Measurements from ENCODE around the gene APOBEC3F.

APOBEC3F gene

GRCh38 chr22:39098576-39098975 is 57.9 kb downstream of the APOBEC3F start:
- no peak for ATAC-seq
- no peak for TF ChIP-seq CSRNP3 (CRISPR knock-in tag; IDR thresholded peaks at IDR 0.05)
- TF ChIP-seq ZFP30 (CRISPR knock-in tag; IDR thresholded peaks at IDR 0.05), result no peak
- no peak for TF ChIP-seq ZC3H10 (CRISPR knock-in tag; IDR thresholded peaks at IDR 0.05)
- no peak for TF ChIP-seq OSR1 (CRISPR knock-in tag; IDR thresholded peaks at IDR 0.05)
- TF ChIP-seq, protein P1, sequence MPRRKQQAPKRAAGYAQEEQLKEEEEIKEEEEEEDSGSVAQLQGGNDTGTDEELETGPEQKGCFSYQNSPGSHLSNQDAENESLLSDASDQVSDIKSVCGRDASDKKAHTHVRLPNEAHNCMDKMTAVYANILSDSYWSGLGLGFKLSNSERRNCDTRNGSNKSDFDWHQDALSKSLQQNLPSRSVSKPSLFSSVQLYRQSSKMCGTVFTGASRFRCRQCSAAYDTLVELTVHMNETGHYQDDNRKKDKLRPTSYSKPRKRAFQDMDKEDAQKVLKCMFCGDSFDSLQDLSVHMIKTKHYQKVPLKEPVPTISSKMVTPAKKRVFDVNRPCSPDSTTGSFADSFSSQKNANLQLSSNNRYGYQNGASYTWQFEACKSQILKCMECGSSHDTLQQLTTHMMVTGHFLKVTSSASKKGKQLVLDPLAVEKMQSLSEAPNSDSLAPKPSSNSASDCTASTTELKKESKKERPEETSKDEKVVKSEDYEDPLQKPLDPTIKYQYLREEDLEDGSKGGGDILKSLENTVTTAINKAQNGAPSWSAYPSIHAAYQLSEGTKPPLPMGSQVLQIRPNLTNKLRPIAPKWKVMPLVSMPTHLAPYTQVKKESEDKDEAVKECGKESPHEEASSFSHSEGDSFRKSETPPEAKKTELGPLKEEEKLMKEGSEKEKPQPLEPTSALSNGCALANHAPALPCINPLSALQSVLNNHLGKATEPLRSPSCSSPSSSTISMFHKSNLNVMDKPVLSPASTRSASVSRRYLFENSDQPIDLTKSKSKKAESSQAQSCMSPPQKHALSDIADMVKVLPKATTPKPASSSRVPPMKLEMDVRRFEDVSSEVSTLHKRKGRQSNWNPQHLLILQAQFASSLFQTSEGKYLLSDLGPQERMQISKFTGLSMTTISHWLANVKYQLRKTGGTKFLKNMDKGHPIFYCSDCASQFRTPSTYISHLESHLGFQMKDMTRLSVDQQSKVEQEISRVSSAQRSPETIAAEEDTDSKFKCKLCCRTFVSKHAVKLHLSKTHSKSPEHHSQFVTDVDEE (CRISPR knock-in tag; IDR thresholded peaks at IDR 0.05), result no peak
- TF ChIP-seq ZNF8 (CRISPR knock-in tag; IDR thresholded peaks at IDR 0.05), result no peak
- TF ChIP-seq RARB (CRISPR knock-in tag; IDR thresholded peaks at IDR 0.05), result no peak
- TF ChIP-seq ZNF70 (CRISPR knock-in tag; IDR thresholded peaks at IDR 0.05), result no peak
- no peak for TF ChIP-seq SNAI2 (CRISPR knock-in tag; IDR thresholded peaks at IDR 0.05)

DNA sequence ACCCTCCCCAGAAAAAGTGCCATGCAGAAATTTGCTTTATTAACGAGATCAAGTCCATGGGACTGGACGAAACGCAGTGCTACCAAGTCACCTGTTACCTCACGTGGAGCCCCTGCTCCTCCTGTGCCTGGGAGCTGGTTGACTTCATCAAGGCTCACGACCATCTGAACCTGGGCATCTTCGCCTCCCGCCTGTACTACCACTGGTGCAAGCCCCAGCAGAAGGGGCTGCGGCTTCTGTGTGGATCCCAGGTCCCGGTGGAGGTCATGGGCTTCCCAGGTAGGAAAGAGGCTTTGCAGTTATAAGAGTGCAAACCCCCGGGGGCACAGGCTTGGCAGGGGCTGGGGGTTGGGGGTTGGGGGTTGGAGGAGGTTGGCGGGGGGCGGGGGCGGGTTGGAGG is 60.6 kb downstream of the APOBEC3F start:
- no peak for ATAC-seq
- TF ChIP-seq ESRRG (CRISPR knock-in tag; IDR thresholded peaks at IDR 0.05) (no peak), TCF4 (CRISPR knock-in tag; IDR thresholded peaks at IDR 0.05; ENCODE audit: borderline replicate concordance) (no peak), OSR1 (CRISPR knock-in tag; IDR thresholded peaks at IDR 0.05) (no peak), ARNTL (CRISPR knock-in tag; IDR thresholded peaks at IDR 0.05; ENCODE audit: borderline replicate concordance, low read depth) (no peak), CSDC2 (CRISPR knock-in tag; IDR thresholded peaks at IDR 0.05) (no peak), ZNF8 (CRISPR knock-in tag; IDR thresholded peaks at IDR 0.05) (no peak), ZNF70 (CRISPR knock-in tag; IDR thresholded peaks at IDR 0.05) (no peak), ZNF565 (CRISPR knock-in tag; conservative IDR thresholded peaks at IDR 0.05; ENCODE audit: low read depth) (no peak), CSRNP3 (CRISPR knock-in tag; IDR thresholded peaks at IDR 0.05) (no peak), TOX (CRISPR knock-in tag; IDR thresholded peaks at IDR 0.05; ENCODE audit: borderline replicate concordance) (no peak), ISL1 (CRISPR knock-in tag; IDR thresholded peaks at IDR 0.05) (no peak), ZFP30 (CRISPR knock-in tag; IDR thresholded peaks at IDR 0.05) (no peak), ZC3H10 (CRISPR knock-in tag; IDR thresholded peaks at IDR 0.05) (no peak), SNAI2 (CRISPR knock-in tag; IDR thresholded peaks at IDR 0.05) (no peak), PPARA (CRISPR knock-in tag; IDR thresholded peaks at IDR 0.05; ENCODE audit: borderline replicate concordance) (no peak), BACH2 (CRISPR knock-in tag; IDR thresholded peaks at IDR 0.05; ENCODE audit: borderline replicate concordance) (no peak)
- TF ChIP-seq, protein P1 (CRISPR knock-in tag; IDR thresholded peaks at IDR 0.05), result no peak
- TF ChIP-seq, protein P2, sequence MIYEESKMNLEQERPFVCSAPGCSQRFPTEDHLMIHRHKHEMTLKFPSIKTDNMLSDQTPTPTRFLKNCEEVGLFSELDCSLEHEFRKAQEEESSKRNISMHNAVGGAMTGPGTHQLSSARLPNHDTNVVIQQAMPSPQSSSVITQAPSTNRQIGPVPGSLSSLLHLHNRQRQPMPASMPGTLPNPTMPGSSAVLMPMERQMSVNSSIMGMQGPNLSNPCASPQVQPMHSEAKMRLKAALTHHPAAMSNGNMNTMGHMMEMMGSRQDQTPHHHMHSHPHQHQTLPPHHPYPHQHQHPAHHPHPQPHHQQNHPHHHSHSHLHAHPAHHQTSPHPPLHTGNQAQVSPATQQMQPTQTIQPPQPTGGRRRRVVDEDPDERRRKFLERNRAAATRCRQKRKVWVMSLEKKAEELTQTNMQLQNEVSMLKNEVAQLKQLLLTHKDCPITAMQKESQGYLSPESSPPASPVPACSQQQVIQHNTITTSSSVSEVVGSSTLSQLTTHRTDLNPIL (CRISPR knock-in tag; IDR thresholded peaks at IDR 0.05; ENCODE audit: low read depth), result no peak
- TF ChIP-seq, protein P3, sequence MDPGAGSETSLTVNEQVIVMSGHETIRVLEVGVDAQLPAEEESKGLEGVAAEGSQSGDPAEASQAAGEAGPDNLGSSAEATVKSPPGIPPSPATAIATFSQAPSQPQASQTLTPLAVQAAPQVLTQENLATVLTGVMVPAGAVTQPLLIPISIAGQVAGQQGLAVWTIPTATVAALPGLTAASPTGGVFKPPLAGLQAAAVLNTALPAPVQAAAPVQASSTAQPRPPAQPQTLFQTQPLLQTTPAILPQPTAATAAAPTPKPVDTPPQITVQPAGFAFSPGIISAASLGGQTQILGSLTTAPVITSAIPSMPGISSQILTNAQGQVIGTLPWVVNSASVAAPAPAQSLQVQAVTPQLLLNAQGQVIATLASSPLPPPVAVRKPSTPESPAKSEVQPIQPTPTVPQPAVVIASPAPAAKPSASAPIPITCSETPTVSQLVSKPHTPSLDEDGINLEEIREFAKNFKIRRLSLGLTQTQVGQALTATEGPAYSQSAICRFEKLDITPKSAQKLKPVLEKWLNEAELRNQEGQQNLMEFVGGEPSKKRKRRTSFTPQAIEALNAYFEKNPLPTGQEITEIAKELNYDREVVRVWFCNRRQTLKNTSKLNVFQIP (CRISPR knock-in tag; IDR thresholded peaks at IDR 0.05; ENCODE audit: borderline replicate concordance, low read depth), result no peak

Measured in SK-N-SH treated with all-trans-retinoic acid at 6 μM for 48 hours (cell line).